VCaP (cell line): ENCODE data around the gene ARRB1.

Source experiments
- H3K27ac ChIP-seq: fragments of 450-650 bp; 2 replicates; pipeline ENCODE4 v1.5.1; 2017
- TF ChIP-seq, protein P1 (sequence below): fragments of 450-650 bp; conservative IDR thresholded peaks from 2 replicates; pipeline ENCODE4 v1.5.1; 2017; ENCODE audit warnings: mild to moderate bottlenecking, moderate library complexity

The ARRB1 gene

GRCh38 chr11:75267171-75267970 lies 84.1 kb downstream of the ARRB1 start:
- TF ChIP-seq, protein P1, sequence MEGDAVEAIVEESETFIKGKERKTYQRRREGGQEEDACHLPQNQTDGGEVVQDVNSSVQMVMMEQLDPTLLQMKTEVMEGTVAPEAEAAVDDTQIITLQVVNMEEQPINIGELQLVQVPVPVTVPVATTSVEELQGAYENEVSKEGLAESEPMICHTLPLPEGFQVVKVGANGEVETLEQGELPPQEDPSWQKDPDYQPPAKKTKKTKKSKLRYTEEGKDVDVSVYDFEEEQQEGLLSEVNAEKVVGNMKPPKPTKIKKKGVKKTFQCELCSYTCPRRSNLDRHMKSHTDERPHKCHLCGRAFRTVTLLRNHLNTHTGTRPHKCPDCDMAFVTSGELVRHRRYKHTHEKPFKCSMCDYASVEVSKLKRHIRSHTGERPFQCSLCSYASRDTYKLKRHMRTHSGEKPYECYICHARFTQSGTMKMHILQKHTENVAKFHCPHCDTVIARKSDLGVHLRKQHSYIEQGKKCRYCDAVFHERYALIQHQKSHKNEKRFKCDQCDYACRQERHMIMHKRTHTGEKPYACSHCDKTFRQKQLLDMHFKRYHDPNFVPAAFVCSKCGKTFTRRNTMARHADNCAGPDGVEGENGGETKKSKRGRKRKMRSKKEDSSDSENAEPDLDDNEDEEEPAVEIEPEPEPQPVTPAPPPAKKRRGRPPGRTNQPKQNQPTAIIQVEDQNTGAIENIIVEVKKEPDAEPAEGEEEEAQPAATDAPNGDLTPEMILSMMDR: no peak
- H3K27ac ChIP-seq: no peak overlapping the region

- no peak overlapping the region for H3K27ac ChIP-seq
- TF ChIP-seq, protein P1: no peak
These were observed 85.5 kb downstream of the ARRB1 start for GRCh38 chr11:75265851-75266531.

- TF ChIP-seq, protein P1: no peak
- H3K27ac ChIP-seq: no peak overlapping the region
These were observed 86.5 kb downstream of the ARRB1 start for GRCh38 chr11:75264971-75265370.

GRCh38 chr11:75264356-75264755 lies 87.1 kb downstream of the ARRB1 start:
- TF ChIP-seq, protein P1: no peak
- no peak overlapping the region for H3K27ac ChIP-seq

DNA sequence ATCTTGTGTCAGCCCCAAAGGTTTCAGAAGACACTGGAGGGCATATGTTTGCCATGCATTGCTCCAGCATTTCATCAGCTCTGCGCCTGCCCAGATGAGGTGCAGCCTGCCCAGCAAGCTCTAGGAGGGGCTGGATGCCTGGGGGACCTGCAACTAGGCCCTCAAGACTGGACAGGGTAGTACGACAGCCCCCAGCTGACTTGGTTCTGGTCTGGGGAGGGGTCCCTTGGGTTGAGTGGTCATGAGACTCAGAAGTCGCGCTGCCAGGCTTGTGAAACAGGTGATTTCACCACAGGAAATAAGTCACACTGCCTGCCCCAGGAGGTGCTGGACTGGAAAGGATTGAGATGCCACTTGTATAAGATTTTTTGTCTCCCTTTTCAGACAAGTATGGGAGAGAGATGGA lies 87.5 kb downstream of the ARRB1 start:
- H3K27ac ChIP-seq: no peak overlapping the region
- TF ChIP-seq, protein P1: no peak

- H3K27ac ChIP-seq: no peak overlapping the region
- TF ChIP-seq, protein P1: no peak
These were observed 88.3 kb downstream of the ARRB1 start for GRCh38 chr11:75262961-75263852.

- TF ChIP-seq, protein P1: no peak
- no peak overlapping the region for H3K27ac ChIP-seq
These were observed 89.0 kb downstream of the ARRB1 start for GRCh38 chr11:75262436-75262835.
